ENCODE data around the gene LCP2.

DNA sequence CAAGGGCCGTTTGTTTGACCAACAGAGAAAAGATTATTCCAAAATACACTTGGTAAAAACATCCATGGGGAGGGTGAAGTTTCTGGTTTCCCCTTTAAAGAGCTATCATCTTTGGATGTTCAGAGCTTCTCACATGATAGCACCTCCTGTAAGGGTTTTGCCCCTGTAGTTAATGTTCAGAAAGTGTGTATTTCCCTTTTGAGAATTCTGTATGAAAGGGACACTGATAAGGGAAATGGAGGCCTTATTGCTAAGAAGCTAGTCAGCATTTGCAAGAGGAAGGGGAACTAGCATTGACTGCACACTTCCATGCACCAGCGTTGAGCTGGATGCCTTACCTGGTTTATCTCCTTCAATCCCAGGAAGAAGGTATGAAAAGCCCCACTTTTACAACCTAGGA, 96.3 kb downstream of the LCP2 start:
- TF ChIP-seq, protein P1, sequence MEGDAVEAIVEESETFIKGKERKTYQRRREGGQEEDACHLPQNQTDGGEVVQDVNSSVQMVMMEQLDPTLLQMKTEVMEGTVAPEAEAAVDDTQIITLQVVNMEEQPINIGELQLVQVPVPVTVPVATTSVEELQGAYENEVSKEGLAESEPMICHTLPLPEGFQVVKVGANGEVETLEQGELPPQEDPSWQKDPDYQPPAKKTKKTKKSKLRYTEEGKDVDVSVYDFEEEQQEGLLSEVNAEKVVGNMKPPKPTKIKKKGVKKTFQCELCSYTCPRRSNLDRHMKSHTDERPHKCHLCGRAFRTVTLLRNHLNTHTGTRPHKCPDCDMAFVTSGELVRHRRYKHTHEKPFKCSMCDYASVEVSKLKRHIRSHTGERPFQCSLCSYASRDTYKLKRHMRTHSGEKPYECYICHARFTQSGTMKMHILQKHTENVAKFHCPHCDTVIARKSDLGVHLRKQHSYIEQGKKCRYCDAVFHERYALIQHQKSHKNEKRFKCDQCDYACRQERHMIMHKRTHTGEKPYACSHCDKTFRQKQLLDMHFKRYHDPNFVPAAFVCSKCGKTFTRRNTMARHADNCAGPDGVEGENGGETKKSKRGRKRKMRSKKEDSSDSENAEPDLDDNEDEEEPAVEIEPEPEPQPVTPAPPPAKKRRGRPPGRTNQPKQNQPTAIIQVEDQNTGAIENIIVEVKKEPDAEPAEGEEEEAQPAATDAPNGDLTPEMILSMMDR (IDR thresholded peaks at IDR 0.05): no peak
- TF ChIP-seq EP300 (IDR thresholded peaks at IDR 0.05): no peak

Measured in tibial nerve (tissue), 4 donors.